Posterior vena cava (tissue), 2 donors: ENCODE results near the gene BBS4. TPM values are rescaled to one million over a fixed set of nuclear protein-coding genes. Genes with fewer than 3 reads are reported as not detected.
"Not testable (repeated sequence)": the region's sequence is repeated elsewhere in the genome, so short reads cannot be mapped to it uniquely, and the experiment has no call there.

Experiments used
- DNase-seq: peaks from one replicate; pipeline ENCODE4 v3.0.0-alpha.2; 2020; ENCODE audit warnings: low spot score
- intact Hi-C, 2 donors: fragments of 100-400 bp; cut with DNase I; formaldehyde crosslinking; loops; one replicate each; pipeline versions ENCODE4 v1.14.1 to v1.14.2; 2022 to 2023
- long read RNA-seq, 2 donors: library from polyadenylated mRNA; unstranded; transcript quantifications; one replicate each; pipeline ENCODE4 v2.0.0, GENCODE V29; 2020 to 2021
- total RNA-seq, 2 donors: library from RNA; stranded (reverse); fragmentation: NEBNext Ultra II Directional; extraction: Animal tissue kit (Norgen Biotek cat#: 25700); gene quantifications; one replicate each; pipeline ENCODE4 v1.2.1, GENCODE V29; 2021
- donor health status: DM: yes; HTN: yes; CAD: no.
- donor health status: DM: yes; HTN: yes; CAD: no.

The BBS4 gene, protein sequence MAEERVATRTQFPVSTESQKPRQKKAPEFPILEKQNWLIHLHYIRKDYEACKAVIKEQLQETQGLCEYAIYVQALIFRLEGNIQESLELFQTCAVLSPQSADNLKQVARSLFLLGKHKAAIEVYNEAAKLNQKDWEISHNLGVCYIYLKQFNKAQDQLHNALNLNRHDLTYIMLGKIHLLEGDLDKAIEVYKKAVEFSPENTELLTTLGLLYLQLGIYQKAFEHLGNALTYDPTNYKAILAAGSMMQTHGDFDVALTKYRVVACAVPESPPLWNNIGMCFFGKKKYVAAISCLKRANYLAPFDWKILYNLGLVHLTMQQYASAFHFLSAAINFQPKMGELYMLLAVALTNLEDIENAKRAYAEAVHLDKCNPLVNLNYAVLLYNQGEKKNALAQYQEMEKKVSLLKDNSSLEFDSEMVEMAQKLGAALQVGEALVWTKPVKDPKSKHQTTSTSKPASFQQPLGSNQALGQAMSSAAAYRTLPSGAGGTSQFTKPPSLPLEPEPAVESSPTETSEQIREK
- 10 to 100 TPM; 14.7 to 16.4 TPM for total RNA-seq
- long read RNA-seq, donor 1, partial matches to known transcripts, result 2 of 7 reads
- long read RNA-seq, donor 1, other reads (novel, unspliced or antisense), result 3 of 7 reads
- long read RNA-seq, donor 2, transcript BBS4-201 (16 exons, 2,490 nt), result major isoform, 25 of 32 reads
- long read RNA-seq, donor 2, partial matches to known transcripts, result 1 of 32 reads
- long read RNA-seq, donor 2, other reads (novel, unspliced or antisense), result 4 of 32 reads

DNA sequence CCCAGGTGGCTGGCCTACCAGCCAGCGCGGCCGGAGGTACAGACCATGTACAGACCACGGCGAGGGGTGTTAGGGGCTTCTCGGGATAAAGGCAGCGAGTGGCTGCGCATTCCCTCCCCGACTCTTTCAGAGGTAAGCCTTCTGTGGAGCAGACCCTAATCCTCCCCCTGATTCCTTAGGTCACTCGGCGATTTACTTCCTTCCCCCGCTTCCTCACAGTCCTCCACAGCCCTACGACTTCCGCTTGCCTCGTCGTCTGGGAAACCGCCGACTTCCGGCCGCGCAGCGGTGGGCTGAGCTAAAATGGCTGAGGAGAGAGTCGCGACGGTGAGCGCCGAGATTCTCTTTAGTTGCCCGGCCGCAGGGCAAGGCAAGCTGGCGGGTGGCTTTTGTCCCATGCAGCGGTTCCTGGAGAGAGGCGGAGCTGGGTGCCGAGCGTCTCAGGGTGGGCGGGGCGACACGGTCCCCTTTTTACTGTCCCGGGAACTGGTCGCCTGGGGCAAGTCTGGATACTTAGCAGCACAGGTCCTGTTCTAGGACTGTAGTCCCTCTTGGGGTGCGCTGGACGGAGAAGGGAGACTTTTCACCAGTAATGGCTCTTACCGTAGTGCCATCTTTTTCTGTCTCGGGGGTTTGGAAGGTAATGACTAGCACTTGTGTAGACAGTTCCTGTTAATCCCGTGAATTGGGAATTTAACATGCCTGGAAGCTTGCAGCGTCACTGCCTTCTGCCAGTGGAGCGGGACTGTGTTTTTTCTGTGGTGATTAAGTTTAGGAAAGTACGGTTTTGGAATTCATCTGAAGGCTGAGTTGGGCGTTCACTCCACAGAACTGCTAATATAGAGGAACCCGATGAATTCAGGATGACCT, at the start of gene BBS4, which contains the start of gene HIGD2B:
TSS of gene BBS4 (plus strand) at position 283 of the 870 bp plus-strand sequence. CDS start at position 304, 21 bp downstream.
TSS of gene HIGD2B (minus strand) at position 258 of the 870 bp plus-strand sequence. CDS start 9,808 bp downstream, outside the sequence.
- intact Hi-C loops, result no loop called here
- DNase-seq, result peak; percentile 96

DNA sequence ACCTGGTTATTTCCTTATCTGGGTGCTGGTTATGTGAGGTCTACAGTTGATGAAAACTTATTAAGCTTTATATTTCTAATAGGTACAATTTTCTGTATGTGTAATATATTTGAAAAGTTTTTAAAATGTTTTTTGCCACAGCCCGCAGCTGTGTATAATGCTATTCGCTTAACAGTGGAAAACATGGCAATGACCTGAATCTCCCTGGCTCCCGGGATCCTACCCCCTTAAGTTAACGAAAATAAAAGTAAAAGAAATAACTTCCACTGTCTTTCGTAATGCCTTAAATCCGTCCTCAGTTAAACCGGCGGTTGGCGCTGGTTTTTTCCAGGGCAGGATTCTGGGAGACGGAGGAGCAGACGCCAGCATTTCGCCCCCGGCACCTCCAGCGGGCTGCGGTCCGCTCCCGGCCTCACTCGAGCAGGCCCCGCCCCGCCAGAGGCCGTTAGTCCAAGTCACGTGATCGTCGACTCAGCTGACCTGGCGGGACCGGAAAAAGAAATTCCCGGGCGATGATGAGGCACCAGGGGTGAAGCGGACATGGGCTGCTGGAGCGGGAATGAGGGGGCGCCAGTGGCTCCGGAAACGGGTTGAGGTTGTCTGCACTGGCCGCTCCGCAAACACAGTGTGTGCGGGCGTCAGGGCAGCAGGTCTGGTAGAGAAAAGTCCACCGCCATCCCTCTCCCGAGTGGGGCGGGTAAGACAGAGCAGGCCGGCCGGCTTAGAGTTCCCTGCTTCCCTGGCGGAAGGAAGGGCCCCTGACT, 49.3 kb upstream of the BBS4 start:
- intact Hi-C loops, result not testable (repeated sequence)
- peak; percentile 93 for DNase-seq

DNA sequence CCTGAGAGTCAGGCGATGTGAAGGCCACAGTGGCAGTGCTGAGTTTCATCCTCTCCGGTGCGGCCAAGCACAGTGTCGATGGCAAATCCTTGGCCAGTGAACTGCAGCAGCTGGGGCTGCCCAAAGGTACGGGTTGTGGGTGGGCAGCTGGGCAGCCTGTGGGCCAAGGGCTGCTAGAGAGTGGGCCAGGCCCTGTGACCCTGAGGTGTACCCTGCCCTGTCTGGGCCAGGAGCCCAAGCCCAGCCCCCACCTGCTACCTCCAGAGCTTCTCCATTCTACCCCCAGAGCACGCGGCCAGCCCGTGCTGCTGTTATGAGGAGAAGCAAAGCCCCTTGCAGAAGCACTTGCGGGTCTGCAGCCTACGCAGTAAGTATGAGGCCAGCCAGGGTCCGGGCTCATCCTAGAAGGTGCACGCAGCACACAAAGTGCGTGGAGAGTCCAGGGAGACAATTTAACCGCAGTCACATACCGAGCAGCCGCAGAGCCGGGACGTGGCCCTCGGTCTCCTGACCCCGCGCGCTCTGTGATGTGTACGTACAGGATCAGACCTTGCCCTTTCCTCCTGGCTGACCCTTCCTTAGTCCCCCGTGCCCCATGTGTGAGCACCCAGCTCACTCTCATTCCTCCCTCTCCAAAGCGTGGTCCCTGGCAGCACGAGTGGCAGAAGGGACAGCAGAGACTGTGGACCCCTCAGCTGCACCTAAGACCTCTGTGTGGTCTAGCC, 46.1 kb upstream of the BBS4 start:
- DNase-seq, intact Hi-C loops: not testable (repeated sequence)

DNA sequence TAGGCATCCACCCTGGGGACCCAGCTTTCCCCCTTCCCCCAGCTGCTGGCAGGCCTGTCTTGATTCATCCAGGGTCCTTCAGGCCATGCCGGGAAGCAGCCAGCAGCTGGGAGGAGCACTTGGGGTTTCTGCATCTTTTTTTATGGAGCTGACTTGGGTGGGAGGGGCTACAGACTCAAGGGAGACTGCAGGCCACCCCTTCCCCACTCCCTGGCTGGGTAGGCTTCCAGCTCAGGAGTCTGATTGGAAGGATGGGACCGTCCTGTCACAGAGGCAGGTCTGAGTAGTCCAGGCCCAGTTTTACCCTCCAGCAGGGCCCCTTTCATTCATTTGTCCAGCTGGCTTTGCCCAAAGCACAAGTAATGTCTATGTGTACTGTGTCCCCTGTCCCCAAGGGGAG, 43.7 kb upstream of the BBS4 start:
- intact Hi-C loops, DNase-seq: not testable (repeated sequence)

DNA sequence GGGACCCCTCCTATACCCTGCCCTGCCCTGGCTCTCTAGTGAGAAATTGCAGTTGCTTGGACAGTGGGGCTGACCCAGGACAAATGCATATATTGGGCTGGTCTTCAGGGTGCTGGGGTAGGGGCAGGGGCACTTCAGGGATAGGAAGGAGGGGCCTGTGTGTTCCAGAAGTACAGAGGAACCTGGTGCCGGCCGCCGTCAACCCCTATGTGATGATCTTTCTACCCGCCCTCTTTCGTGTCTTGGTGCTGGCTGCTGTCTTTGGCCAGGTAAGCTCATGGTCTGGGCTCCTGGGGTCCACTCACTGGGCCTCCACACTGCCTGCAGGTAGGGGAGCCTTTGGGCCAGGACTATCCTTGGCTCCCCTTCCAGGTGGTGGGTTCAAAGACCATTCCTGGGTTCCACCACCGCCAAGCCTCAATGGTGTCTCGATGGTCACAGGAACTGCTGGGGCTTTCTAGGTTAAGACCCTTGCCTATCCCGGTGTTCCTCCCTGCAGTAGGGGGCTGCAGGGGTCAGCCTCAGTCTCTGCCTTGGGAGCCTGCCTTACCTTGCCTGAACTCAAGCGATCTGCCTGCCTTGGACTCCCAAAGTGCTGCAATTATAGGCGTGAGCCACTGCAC, 37.3 kb upstream of the BBS4 start:
- intact Hi-C loops, result not testable (repeated sequence)

DNA sequence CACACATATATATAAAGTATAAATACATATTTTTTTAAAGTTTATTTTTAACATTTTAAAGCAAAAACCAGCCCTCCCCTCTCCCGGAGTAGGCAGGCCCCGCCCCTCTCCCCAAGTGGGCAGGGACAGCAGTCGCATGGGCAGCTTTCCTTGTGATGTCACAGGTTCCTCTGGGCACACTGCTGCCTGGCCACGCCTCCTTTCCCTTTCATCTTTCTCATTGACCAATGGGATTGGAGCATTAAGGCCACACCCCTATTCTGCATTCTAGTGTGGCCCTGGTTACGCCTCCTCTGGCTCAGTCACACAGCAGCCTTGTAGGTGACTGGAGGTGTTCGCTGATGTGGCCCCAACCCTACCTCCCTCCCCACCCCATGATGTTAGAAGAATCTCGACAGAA, 31.6 kb upstream of the BBS4 start, which contains the start of gene GOLGA6B:
TSS of gene GOLGA6B (plus strand) at position 301 of the 400 bp plus-strand sequence. CDS start at position 342, 41 bp downstream.
- intact Hi-C loops, DNase-seq: not testable (repeated sequence)

More for the DNA sequence above, 37.3 kb upstream of the BBS4 start:
- DNase-seq, result not testable (repeated sequence)

DNA sequence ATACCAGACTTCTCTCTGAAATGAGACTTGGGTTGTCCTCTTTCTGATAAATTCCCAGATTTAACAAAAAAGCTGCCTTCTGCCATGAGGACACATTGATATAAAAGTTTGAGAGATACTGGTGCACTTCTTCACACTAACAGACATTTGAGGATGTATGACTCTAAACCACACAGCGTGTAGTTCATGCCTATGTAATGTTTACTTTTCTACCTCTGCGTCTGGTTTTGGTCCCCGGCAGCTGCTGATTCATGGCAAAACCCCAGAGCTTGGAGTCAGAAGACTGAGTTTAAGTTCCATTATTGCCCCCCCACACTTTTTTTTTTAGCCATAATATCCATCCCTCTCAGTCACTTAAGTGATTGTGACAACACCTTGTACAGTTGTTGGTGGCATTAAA, 30.0 kb upstream of the BBS4 start:
- DNase-seq, intact Hi-C loops: not testable (repeated sequence)

DNA sequence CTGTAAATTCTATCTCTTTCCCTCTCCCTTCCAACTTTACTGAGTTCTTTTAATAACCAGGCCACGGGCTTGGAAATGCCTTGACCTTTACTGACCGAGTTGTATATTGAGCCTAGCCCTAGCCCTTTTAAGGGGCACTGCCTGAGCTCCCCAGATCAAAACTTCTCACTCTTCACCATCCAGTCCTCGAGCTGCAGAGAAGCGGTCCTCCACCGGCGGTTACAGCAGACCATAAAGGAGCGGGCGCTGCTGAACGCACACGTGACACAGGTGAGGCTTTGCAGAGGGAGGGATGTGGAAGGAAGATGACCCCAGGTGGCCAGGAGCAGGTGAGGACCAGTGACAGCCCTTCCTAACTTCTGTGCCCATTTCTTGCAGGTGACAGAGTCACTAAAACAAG, 24.9 kb upstream of the BBS4 start:
- intact Hi-C loops, DNase-seq: not testable (repeated sequence)

DNA sequence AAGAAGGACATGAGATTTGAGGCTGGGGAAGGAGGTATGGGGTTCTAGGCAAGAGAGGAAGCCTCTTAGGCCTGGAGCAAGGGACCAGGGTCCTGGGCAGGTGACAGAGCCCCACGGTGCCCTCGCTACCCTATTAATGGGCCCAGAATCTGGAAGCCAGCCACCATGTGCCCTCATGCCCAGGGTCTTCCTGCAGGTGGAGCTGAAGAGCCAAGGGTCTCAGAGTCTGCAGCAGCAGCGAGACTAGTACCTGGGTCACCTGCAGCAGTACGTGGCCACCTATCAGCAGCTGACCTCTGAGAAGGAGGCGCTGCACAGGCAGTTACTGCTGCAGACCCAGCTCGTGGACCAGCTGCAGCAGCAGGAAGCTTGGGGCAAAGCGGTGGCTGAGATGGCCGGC, 22.1 kb upstream of the BBS4 start:
- intact Hi-C loops, DNase-seq: not testable (repeated sequence)

DNA sequence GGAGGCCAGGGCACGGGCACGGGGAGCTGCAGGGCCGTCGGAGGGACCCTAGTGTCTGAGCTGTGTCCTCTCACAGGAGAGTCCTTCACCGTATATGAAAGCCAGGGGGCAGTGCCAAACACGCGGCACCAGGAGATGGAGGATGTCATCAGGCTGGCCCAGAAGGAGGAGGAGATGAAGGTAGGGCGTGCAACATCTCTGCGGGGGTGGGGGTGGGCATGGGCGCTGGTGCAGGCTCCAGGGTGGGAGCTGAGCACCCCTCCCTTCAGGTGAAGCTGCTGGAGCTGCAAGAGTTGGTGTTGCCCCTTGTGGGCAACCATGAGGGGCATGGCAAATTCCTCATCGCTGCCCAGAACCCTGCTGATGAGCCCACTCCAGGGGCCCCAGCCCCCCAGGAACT, 20.3 kb upstream of the BBS4 start:
- intact Hi-C loops, DNase-seq: not testable (repeated sequence)

DNA sequence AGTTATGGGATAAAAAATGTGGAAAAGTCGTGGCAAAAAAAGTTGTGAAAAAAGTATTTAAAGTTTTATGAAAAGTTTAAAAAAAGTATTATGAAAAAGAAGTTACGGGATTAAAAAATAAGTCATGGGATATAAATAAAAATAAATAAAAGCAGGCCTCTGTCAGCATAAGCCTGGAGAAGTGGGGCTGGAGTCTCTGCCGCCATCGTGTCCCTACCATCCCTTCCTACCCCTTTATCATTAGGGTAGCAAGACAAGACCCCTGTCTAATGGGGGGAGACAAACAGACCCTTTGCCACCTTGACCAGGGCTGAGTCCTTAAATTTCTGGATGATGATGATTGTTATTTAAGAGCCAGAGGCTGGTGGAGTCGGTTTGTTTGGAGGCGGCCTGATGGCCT, 16.2 kb upstream of the BBS4 start:
- DNase-seq, intact Hi-C loops: not testable (repeated sequence)

DNA sequence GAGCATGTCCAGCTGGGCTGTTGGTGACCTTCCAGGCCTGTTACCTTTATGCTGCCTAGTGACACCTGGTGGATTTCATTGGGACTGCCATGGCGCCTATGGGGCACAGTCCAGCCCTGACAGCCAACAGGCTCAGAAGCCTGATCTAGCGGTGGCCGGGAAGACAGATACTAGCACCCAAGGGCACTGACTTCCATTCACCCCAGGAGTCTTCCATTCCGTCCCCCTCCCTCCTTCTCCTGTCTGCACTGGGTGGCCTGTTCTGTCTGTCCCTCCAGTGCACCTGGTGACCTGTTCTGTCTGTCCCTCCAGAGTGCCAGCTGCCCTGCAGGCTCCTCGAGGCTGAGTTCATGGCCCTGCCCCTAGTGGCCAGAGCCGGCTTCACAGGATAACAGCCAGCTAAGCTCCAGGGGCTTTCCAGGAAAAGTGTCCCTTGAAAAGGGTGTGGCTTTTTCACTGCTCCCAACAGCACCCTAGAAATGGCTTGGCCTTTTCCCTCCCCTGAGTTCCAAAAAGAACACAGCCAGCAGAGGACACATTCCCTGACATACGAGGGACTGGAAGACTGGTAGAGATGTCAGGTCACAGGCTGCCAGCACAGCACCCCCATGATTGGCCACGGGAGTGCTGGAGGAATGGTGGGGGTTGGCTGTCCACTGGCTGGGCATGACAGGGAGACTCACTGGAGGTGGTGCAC, 15.2 kb upstream of the BBS4 start:
- intact Hi-C loops, result not testable (repeated sequence)
- peak; percentile 91 for DNase-seq

DNA sequence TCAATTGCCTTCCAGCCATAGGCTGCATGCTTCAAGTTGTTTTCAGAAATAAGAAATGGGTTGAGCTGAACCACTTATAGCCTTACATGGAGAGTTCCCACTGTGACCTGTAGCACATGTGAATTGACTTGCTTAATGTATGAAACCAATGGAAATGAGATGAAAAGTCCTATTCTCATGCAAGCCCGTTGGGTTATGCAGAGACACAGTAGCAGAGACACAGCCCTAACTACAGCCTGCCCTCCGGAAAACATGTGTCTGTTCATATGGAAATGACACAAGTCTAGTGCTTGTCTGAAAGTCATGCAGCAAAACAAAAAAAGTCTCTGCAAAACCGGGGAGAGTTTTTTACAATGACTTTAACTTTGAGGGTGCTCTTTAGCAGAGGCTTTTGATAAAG, 14.5 kb upstream of the BBS4 start:
- DNase-seq, result no peak
- intact Hi-C loops, result no loop called here

DNA sequence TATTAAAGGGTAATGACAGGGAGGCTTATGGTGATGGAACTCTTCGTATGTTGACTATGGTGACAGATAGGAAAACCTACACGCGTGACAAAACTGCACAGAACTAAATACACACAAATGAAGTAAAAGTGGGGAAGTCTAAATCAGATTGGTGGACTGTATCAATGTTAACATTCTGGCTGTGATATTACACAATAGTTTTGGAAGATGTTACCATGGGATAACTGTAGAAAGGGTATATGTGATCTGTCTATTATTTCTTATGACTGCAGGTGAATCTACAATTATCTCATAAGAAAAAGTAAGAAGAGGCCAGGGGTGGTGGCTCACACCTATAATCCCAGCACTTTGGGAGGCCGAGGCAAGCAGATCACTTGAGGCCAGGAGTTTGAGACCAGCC, 9.2 kb upstream of the BBS4 start:
- intact Hi-C loops, result no loop called here
- no peak for DNase-seq

DNA sequence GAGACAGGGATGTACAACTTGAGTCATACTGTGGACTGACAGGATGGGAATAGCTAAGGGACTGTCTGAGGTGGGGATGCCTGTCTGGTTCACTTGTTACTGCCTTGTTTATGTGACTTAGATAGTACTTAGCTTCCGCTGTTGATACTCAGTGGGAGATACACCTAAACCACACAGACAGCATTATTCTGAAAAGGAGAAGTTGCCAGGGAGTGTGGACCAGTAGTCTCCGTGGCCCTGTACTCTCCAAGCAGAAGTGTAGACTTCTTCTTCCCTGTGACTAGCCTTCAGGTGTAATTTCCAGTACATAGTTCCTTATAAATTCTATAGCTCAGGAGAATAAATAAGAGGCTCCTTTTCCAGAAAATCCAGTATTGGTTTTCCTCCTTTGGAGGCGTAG, 5.1 kb upstream of the BBS4 start:
- intact Hi-C loops, result no loop called here
- no peak for DNase-seq

DNA sequence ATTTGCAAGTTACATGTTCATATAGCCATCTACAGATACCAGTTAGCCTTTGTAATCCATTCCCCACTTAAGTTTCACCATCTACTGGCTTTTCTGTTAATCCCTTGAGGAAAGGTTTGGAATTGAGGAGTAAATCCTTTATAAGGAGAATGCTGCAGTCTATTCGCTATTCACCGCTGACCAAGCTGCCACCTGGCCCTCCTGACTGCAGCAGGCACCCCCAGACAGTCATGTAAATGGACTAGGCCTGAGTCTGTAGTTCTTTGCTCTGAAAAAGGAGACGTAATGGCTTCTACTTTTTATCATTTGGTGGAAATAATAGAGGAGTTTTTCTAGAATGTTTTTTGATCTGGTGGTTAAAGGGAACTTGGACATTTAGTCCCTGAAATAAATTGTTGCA, 3.2 kb upstream of the BBS4 start:
- intact Hi-C loops, result no loop called here
- DNase-seq, result no peak
